DND-41 (cell line): Measurements from ENCODE around the gene GNE.

Source experiments
- CTCF ChIP-seq: IDR thresholded peaks from 2 replicates; pipeline ENCODE4 v1.5.1; 2012; ENCODE audit warnings: borderline replicate concordance, low read length, moderate library complexity, mild to moderate bottlenecking; ENCODE audit not compliant: poor library complexity, severe bottlenecking; ENCODE audit errors: extremely low read depth
- EZH2 ChIP-seq: IDR thresholded peaks from 3 replicates; pipeline ENCODE4 v1.6.1; 2012; ENCODE audit warnings: borderline replicate concordance, low read depth, mild to moderate bottlenecking, moderate library complexity, low read length, inconsistent platforms; ENCODE audit not compliant: severe bottlenecking

- TF ChIP-seq CTCF (no peak), EZH2 (no peak)
Observed at GRCh38 chr9:36290996-36291395, 32.7 kb upstream of the GNE start.
